Keratinocyte (primary cell): Measurements from ENCODE around the gene LTC4S. TPM values are rescaled to one million over a fixed set of nuclear protein-coding genes. Genes with fewer than 3 reads are reported as not detected.

Source experiments
- DNase-seq: peaks from one replicate; pipeline ENCODE4 v3.0.0-alpha.2; 2011; ENCODE audit warnings: low read depth, missing footprints, low spot score
- FAIRE-seq: peaks from 2 replicates; lab custom pipeline; 2011; peaks lifted over from hg19 to GRCh38; lab: Jason Lieb, UNC
- H2AFZ ChIP-seq: 2 replicates; pipeline ENCODE4 v1.6.0; 2012; ENCODE audit warnings: low read length, control low read depth, inconsistent platforms; ENCODE audit not compliant: control insufficient read depth
- H3K27ac ChIP-seq: 2 replicates; pipeline ENCODE4 v1.5.1; 2011; ENCODE audit warnings: low read length; ENCODE audit not compliant: control insufficient read depth, insufficient read depth
- H3K27me3 ChIP-seq: 3 replicates; pipeline ENCODE4 v1.6.0; 2011; ENCODE audit warnings: low read length; ENCODE audit not compliant: control insufficient read depth, insufficient read depth; ENCODE audit errors: extremely low read depth
- H3K36me3 ChIP-seq, 2 experiments: 2 replicates in 1 of 2; 3 replicates in 1 of 2; pipeline ENCODE4 v1.5.1; 2011; ENCODE audit warnings: low read length in 2 of 2, mild to moderate bottlenecking in 1 of 2; ENCODE audit not compliant: control insufficient read depth in 2 of 2, insufficient read depth in 2 of 2; ENCODE audit errors: extremely low read depth in 1 of 2
- H3K4me1 ChIP-seq: 3 replicates; pipeline ENCODE4 v1.5.1; 2011; ENCODE audit warnings: low read length; ENCODE audit not compliant: control insufficient read depth, insufficient read depth; ENCODE audit errors: extremely low read depth
- H3K4me2 ChIP-seq: 3 replicates; pipeline ENCODE4 v1.6.0; 2011; ENCODE audit warnings: low read depth, low read length; ENCODE audit not compliant: control insufficient read depth, insufficient read depth; ENCODE audit errors: extremely low read depth
- H3K4me3 ChIP-seq, 3 experiments: fragments of 200-600 bp in 1 of 3; sonication (generic) in 1 of 3; 2 replicates in 2 of 3; 3 replicates in 1 of 3; pipeline ENCODE4 v1.5.1; 2011 to 2016; ENCODE audit warnings: low read length in 3 of 3, mild to moderate bottlenecking in 3 of 3, control low read depth in 2 of 3, inconsistent platforms in 1 of 3, low read depth in 1 of 3, mixed read lengths in 1 of 3, mixed run types in 1 of 3, moderate library complexity in 1 of 3; ENCODE audit not compliant: control insufficient read depth in 2 of 3, insufficient read depth in 2 of 3; ENCODE audit errors: extremely low read depth in 1 of 3
- H3K79me2 ChIP-seq: 2 replicates; pipeline ENCODE4 v1.6.0; 2012; ENCODE audit warnings: low read length; ENCODE audit not compliant: control insufficient read depth, insufficient read depth
- H3K9ac ChIP-seq: 3 replicates; pipeline ENCODE4 v1.6.0; 2011; ENCODE audit warnings: low read length; ENCODE audit not compliant: control insufficient read depth, insufficient read depth; ENCODE audit errors: extremely low read depth
- H3K9me1 ChIP-seq: 3 replicates; pipeline ENCODE4 v1.6.0; 2011; ENCODE audit warnings: low read length; ENCODE audit not compliant: control insufficient read depth, insufficient read depth; ENCODE audit errors: extremely low read depth
- H3K9me3 ChIP-seq: 2 replicates; pipeline ENCODE4 v1.5.1; 2012; ENCODE audit warnings: low read depth, low read length; ENCODE audit not compliant: control insufficient read depth
- H4K20me1 ChIP-seq: 3 replicates; pipeline ENCODE4 v1.6.0; 2011; ENCODE audit warnings: low read length; ENCODE audit not compliant: control insufficient read depth, insufficient read depth; ENCODE audit errors: extremely low read depth
- CTCF ChIP-seq, 3 experiments: IDR thresholded peaks in 1 of 3; conservative IDR thresholded peaks in 1 of 3; optimal IDR thresholded peaks in 1 of 3; 2 replicates in 2 of 3; 3 replicates in 1 of 3; pipeline versions ENCODE3 to v1.5.1; 2011; ENCODE audit warnings: low read length in 3 of 3, mild to moderate bottlenecking in 3 of 3, moderate library complexity in 2 of 3, control low read depth in 1 of 3, inconsistent platforms in 1 of 3; ENCODE audit not compliant: insufficient read depth in 2 of 3; ENCODE audit errors: extremely low read depth in 1 of 3
- EZH2 ChIP-seq: IDR thresholded peaks from one replicate; pipeline ENCODE4 v1.6.1; 2012; ENCODE audit warnings: inconsistent platforms, mild to moderate bottlenecking, low read length, moderate library complexity
- dilution Hi-C: fragments of 300-500 bp; cut with MboI; formaldehyde crosslinking; loops from one replicate; pipeline ENCODE4 v1.7.0; 2020; ENCODE audit warnings: low sequenced_read_pairs; ENCODE audit not compliant: extremely low pct_ligation_motif_present
- polyA plus RNA-seq, 5 experiments: library from polyadenylated mRNA; depleted of rRNA in 3 of 5; stranded (reverse) in 3 of 5; stranded (forward) in 1 of 5; unstranded in 1 of 5; fragments of >200 nt; gene quantifications; 1 replicate in 1 of 5; 2 replicates in 3 of 5; 3 replicates in 1 of 5; pipeline versions ENCODE4 v1.2.1 to v1.2.3, GENCODE V29; 2011 to 2012; ENCODE audit warnings: missing spikeins in 2 of 5, low read depth in 1 of 5, low replicate concordance in 1 of 5

The LTC4S gene
- polyA plus RNA-seq, 1 donor (not counting 4 experiments of a cell fraction or from before 2014, with no cell fraction given) = not detected

DNA sequence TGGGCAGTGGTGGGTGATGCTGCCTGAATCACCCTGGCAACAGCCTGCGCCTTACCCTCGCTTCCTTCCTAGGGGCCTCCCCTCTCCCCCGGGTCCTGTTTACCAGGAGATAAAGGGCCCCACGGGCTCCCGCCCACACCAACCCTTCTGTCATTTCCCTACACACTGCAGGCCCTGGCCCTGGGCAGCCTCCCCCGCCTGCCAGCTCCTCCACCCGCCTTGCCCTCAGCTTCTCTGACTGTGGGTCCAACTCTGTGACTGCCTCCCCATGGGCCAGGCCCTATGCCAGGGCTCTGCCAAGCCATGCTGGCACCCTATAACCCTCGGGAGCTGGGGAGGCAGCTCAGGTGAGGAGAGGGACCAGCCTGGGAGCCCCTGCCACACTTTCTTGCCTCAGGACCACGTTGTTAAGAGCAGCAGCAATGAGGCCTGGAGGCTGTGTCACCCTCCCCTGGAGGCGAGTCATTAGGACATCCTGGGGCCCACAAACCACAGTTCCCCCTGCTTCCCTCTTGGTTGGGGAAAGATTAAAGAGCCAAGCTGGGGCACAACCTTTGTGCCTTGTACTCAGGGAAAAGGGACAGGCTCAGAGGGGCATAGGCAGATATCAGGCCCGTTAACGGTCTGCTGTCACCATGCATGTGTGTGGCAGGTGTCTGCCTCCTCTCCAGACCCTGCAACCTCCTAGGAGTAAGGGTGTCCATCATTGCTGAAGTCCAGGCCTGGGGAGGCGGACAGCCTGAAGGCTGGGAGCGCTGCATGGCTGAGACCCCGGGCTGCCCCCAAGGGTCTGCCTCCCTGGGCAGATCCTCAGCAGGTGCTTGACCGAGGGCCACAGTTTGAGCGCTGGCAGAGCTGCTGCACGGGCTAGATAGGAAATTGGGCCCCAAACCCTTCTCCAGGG is 10.1 kb downstream of the LTC4S start:
- Histone ChIP-seq H3K9ac (no peak overlapping the region), H3K27me3 (no peaks in the 10 kb centered on the region), H3K9me3 (no peaks in the 10 kb centered on the region), H3K27ac (no peak overlapping the region), H3K9me1 (no peaks in the 10 kb centered on the region), H3K4me3 (no peak overlapping the region), H4K20me1 (peaks cover 6% of the 10 kb centered on the region), H3K79me2 (peaks cover 33% of the 10 kb centered on the region), H3K4me2 (peak overlapping the region; percentile 88), H3K4me1 (peaks cover 20% of the 10 kb centered on the region), H3K36me3 (peaks cover 9 to 24% of the 10 kb centered on the region in 2 experiments), H2AFZ (no peak overlapping the region)
- TF ChIP-seq EZH2 (no peak), CTCF (optimal IDR thresholded peaks at IDR 0.05 in 1 of 3, IDR thresholded peaks at IDR 0.05 in 1 of 3, conservative IDR thresholded peaks at IDR 0.05 in 1 of 3; ENCODE audit: extremely low read depth in 1 of 3, insufficient read depth in 2 of 3, low read length in 3 of 3) (no peak)
- dilution Hi-C loops = no loop called here
- DNase-seq (no peak), FAIRE-seq (no peak)

DNA sequence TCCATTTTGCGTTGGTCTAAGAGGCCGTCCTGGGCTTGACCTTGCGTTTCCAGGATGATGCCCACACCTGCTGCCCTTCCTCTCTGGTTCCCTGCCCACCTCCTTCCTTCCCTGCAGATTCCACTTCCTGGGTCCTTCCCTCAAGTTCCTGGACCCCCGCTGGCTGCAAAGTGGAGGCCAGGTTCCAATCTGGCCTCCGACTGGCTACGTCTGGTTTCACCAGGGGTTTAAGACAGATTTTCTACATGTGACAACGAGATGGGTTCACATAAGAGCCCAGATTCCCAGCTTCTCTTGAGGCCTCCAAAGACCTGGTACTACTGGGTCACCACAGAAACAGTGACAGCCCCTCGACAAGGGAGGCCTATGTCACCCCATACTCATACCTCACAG is 10.8 kb downstream of the LTC4S start:
- Histone ChIP-seq H2AFZ (no peak overlapping the region), H3K27me3 (no peaks in the 10 kb centered on the region), H3K9ac (peak overlapping the region; percentile 80), H3K36me3 (peaks cover 5 to 18% of the 10 kb centered on the region in 2 experiments), H3K27ac (no peak overlapping the region), H3K4me3 (peak overlapping the region; percentile 77 to 87 (median 78)), H3K9me1 (no peaks in the 10 kb centered on the region), H3K4me2 (peak overlapping the region; percentile 88), H3K9me3 (no peaks in the 10 kb centered on the region), H3K79me2 (peaks cover 33% of the 10 kb centered on the region), H3K4me1 (peaks cover 20% of the 10 kb centered on the region), H4K20me1 (peaks cover 6% of the 10 kb centered on the region)
- FAIRE-seq (no peak), DNase-seq (no peak)
- dilution Hi-C loops = no loop called here
- TF ChIP-seq CTCF (optimal IDR thresholded peaks at IDR 0.05 in 1 of 3, IDR thresholded peaks at IDR 0.05 in 1 of 3, conservative IDR thresholded peaks at IDR 0.05 in 1 of 3; ENCODE audit: extremely low read depth in 1 of 3, insufficient read depth in 2 of 3, low read length in 3 of 3) = no peak
- TF ChIP-seq EZH2 = no peak
